Fibroblast of villous mesenchyme (primary cell): ENCODE data around the gene PKNOX1. TPM values are rescaled to one million over a fixed set of nuclear protein-coding genes. Genes with fewer than 3 reads are reported as not detected.
"Not testable (repeated sequence)": the region's sequence is repeated elsewhere in the genome, so short reads cannot be mapped to it uniquely, and the experiment has no call there.

Source experiments
- DNase-seq: peaks from one replicate; pipeline ENCODE4 v3.0.0-alpha.2; 2010; ENCODE audit warnings: low read depth
- H3K4me3 ChIP-seq: 2 replicates; pipeline ENCODE4 v1.5.1; 2011; ENCODE audit warnings: low read depth, mild to moderate bottlenecking, low read length
- total RNA-seq: library from RNA; depleted of rRNA; stranded (reverse); fragments of >200 nt; gene quantifications from 2 replicates; pipeline ENCODE4 v1.2.3, GENCODE V29; 2012
- TF ChIP-seq, protein P1 (sequence below): IDR thresholded peaks from 2 replicates; pipeline ENCODE4 v1.5.1; 2012; ENCODE audit warnings: low read depth, mild to moderate bottlenecking, low read length; ENCODE audit not compliant: insufficient read depth

The PKNOX1 gene
- total RNA-seq, 1 donor = 16.8 TPM

DNA sequence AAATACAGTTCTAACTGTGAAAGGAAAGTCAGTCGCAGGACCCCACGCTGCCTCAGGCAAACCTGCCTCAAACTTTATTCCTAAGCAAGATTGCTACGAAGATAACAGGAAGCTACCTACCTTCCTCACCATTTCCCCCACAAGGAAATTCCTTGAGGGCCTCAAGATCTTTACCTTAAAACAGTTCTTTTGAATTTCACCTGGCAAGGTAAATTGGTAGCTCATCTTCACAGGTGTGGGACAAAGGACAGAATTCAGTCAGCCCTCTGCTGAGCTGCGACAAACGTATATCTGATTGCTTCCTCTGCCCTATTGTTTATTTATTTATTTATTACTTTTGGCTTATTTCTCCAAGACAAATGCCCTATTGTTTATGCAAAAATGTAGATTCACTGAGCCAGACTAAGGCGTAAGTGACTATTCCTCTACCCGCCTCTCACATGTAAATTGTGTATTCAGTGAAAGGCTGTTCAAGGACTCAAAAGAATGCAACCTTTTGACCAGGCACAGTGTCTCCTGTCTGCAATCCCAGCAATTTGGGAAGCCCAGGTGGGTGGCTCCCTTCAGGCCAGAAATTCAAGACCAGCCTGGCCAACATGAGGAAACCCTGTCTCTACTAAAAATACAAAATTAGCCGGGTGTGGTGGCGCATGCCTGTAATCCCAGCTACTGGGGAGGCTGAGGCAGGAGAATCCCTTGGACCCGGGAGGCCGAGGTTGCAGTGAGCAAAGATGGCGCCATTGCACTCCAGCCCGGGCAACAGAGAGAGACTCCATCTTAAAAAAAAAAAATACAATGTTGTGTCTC, 17.3 kb upstream of the PKNOX1 start:
- TF ChIP-seq, protein P1, sequence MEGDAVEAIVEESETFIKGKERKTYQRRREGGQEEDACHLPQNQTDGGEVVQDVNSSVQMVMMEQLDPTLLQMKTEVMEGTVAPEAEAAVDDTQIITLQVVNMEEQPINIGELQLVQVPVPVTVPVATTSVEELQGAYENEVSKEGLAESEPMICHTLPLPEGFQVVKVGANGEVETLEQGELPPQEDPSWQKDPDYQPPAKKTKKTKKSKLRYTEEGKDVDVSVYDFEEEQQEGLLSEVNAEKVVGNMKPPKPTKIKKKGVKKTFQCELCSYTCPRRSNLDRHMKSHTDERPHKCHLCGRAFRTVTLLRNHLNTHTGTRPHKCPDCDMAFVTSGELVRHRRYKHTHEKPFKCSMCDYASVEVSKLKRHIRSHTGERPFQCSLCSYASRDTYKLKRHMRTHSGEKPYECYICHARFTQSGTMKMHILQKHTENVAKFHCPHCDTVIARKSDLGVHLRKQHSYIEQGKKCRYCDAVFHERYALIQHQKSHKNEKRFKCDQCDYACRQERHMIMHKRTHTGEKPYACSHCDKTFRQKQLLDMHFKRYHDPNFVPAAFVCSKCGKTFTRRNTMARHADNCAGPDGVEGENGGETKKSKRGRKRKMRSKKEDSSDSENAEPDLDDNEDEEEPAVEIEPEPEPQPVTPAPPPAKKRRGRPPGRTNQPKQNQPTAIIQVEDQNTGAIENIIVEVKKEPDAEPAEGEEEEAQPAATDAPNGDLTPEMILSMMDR = no peak
- no peak overlapping the region for H3K4me3 ChIP-seq
- no peak for DNase-seq

DNA sequence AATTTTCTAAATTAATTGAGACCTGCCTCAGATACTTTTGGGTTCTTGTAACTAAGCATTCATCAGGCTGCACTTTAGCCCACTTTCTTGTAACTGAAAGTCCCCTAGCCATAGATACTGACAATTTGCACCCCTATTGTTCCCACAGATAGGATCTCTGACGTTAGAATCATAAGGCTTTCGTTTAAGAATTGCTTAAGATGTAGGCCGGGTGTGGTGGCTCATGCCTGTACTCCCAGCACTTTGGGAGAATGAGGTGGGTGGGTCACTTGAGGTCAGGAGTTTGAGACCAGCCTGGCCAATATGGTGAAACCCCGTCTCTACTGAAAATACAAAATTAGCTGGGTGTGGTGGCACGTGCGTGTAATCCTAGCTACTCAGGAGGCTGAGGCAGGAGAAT, 16.2 kb upstream of the PKNOX1 start:
- not testable (repeated sequence) for H3K4me3 ChIP-seq
- DNase-seq = peak; percentile 63

DNA sequence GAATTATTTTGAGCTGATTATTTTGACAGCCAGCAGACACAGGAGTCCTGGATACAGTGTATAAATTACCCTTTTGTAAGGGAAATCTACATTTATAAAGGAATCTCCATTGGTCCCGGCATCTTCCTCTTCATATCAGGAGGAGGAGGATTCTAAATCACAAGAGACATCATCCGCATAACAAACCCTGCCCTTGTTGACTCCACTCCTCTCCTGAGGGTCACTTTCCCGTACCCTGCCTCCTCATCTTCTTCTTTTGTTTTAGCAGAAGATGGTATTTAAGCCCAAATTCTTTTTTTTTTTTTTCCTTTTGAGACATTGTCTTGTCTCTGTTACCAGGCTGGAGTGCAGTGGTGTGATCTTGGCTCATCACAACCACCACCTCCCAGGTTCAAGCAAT, 14.6 kb upstream of the PKNOX1 start:
- TF ChIP-seq, protein P1 = no peak
- H3K4me3 ChIP-seq = no peak overlapping the region
- DNase-seq = no peak

DNA sequence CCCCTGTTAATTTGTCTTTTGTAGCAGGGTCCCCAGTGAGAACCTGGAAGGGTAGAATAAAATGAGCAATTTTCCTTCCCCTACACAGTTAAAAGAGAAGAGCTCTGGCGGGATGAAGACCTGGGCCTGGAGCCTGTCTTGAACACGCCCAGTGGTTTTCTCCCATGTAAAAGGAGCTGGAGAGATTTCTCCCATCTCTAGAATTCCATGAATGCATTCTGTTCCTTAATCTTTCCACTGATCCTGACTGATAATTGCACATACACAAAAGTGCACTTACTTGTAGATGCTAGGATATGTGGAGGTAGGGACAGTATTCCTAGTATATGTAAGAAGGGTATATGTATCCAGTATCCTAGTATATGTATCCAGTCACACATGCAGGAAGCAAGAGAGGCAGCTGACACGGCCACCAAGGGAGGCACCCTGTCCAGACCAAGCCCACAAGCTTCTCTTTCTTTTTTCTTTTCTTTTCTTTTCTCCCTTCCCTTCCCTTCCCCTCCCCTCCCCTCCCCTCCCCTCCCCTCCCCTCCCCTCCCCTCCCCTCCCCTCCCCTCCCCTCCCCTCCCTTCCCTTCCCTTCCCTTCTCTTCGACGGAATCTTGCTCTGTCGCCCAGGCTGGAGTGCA, 11.9 kb upstream of the PKNOX1 start:
- no peak for DNase-seq

DNA sequence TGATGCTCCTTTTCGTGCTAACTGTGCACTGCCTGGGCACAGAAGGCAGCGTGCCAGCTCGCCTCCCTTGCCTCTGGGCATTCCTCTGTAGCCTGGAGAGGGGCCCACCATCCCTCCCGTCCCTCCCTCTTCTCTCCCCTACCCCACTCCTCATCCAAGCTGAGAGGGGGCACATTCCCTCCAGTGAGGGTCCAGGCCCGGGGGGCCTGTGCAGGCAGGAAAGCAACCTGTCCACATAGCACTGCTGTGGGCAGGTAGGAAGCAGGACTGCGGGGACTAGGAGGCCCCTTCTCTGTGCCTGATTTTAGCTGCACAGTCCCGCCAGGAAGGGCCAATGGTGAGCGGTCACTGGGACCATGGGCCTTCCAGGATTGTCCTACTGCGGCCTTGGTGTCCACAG, 10.3 kb upstream of the PKNOX1 start:
- TF ChIP-seq, protein P1 = no peak

More for the DNA sequence above, 11.9 kb upstream of the PKNOX1 start:
- TF ChIP-seq, protein P1 = no peak
- no peak overlapping the region for H3K4me3 ChIP-seq

DNA sequence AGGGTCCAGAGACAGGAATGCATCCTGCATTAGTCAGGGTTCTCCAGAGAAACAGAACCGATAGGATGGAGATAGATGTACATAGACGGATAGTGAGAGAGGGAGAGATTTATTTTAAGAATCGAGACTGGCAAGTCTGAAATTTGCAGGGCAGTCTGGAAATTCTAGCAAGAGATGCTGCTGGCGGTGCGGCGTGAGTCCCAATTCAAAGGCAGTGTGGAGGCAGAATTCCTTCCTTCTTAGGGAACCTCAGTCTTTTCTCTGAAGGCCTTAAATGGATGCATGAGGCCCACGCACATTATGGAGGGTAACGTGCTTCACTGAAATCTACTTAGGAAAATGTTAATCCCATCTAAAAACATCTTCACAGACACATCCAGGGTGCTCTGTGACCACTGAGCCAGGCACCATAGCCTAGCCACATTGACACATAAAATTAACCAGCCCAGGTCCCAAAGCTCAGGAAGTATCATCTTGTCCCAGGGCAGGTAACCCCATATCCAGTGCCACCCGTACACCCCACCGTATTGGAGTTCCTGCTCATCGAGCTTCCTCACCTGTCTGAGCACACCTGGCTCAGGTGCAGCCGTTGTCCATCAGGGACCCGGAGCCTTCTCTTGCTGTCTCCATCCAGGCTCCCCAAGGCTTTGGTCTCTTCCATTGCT, 9.7 kb upstream of the PKNOX1 start:
- H3K4me3 ChIP-seq = no peak overlapping the region
- TF ChIP-seq, protein P1 = no peak
- no peak for DNase-seq

More for the DNA sequence above, 10.3 kb upstream of the PKNOX1 start:
- DNase-seq = no peak
- H3K4me3 ChIP-seq = no peak overlapping the region

DNA sequence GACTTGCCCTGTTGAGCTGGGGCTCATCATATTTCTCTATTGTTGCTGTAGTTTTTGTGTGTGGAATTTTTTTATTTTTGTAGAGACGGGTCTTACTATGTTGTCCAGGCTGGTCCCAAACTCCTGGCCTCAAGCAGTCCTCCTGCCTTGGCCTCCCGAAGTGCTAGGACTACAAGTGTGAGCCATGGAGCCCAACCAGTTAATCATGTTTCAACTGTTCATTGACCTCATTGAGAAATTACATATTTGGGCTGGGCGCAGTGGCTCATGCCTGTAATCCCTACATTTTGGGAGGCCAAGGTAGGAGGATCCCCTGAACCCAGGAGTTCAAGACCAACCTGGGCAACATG, 9.2 kb upstream of the PKNOX1 start:
- H3K4me3 ChIP-seq = no peak overlapping the region
- DNase-seq = no peak
- TF ChIP-seq, protein P1 = no peak

DNA sequence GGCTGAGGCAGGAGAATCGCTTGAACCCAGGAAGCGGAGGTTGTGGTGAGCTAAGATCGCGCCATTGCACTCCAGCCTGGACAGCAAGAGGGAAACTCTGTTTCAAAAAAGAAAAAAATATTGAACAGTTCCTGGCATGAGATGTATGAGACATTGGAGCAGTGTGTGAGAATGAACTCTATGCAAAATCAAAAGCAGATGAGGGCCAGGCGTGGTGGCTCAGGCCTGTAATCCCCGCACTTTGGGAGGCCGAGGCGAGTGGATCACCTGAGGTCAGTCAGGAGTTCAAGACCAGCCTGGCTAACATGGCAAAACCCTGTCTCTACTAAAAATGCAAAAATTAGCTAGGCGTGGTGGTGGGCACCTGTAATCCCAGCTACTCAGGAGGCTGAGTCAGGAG, 6.7 kb upstream of the PKNOX1 start:
- not testable (repeated sequence) for DNase-seq

More for the DNA sequence above, 6.7 kb upstream of the PKNOX1 start:
- H3K4me3 ChIP-seq = not testable (repeated sequence)
